Motor neuron (in vitro differentiated cells): ENCODE data around the gene OSBPL7. TPM values are rescaled to one million over a fixed set of nuclear protein-coding genes. Genes with fewer than 3 reads are reported as not detected.
A peak's percentile ranks its signal among the peaks of the same experiment; 100 is the strongest.
"Not testable (repeated sequence)": the region's sequence is repeated elsewhere in the genome, so short reads cannot be mapped to it uniquely, and the experiment has no call there.

Source experiments
- ATAC-seq, 8 experiments: fragments of 200-7000 bp; cut with Tn5 transposase; replicated peaks in 6 of 8; 2 replicates each; pipeline ENCODE4 v1.8.0; 2021; ENCODE audit warnings: mild to moderate bottlenecking in 8 of 8, moderate library complexity in 8 of 8
- H3K27ac ChIP-seq, 2 donors: fragments of 250-450 bp; sonication (Bioruptor Pico); 2 replicates each; pipeline ENCODE4 v1.9.0; 2021; ENCODE audit warnings: antibody characterized with exemption in 2 of 2, mild to moderate bottlenecking in 2 of 2, moderate library complexity in 1 of 2
- H3K4me1 ChIP-seq, 2 donors: fragments of 250-450 bp; sonication (Bioruptor Pico); replicated peaks in 1 of 2; 2 replicates each; pipeline ENCODE4 v1.6.1; 2021; ENCODE audit warnings: antibody characterized with exemption in 2 of 2, mild to moderate bottlenecking in 2 of 2, moderate library complexity in 1 of 2
- H3K4me3 ChIP-seq, 5 donors: fragments of 250-450 bp; sonication (Bioruptor Pico); 2 replicates each; pipeline ENCODE4 v1.9.0; 2021; ENCODE audit warnings: antibody characterized with exemption in 5 of 5, mild to moderate bottlenecking in 5 of 5, moderate library complexity in 4 of 5
- WGBS, 10 experiments: fragments of 450-650 bp; shearing (Covaris generic); methylation state at CpG; one replicate each; pipeline ENCODE4 v1.0.0; 2022; 5-methylcytosine and 5-hydroxymethylcytosine counted together
- in situ Hi-C, 9 experiments: fragments of 400-800 bp; cut with MboI; loops; one replicate each; pipeline ENCODE4 v1.15.0; 2021; ENCODE audit warnings: low sequenced_read_pairs in 9 of 9, low pct_unique_long_range_greater_than_20kb in 2 of 9; ENCODE audit not compliant: unreplicated experiment in 9 of 9
- total RNA-seq, 8 experiments: library from RNA; unstranded; fragments of 300-600 nt; gene quantifications; 2 replicates each; pipeline versions ENCODE4 v1.2.3 to v1.2.4, GENCODE V29; 2022

The OSBPL7 gene
- total RNA-seq, 8 experiments from 2014 or later = 2.2 to 16.6 (median 8.4) TPM

DNA sequence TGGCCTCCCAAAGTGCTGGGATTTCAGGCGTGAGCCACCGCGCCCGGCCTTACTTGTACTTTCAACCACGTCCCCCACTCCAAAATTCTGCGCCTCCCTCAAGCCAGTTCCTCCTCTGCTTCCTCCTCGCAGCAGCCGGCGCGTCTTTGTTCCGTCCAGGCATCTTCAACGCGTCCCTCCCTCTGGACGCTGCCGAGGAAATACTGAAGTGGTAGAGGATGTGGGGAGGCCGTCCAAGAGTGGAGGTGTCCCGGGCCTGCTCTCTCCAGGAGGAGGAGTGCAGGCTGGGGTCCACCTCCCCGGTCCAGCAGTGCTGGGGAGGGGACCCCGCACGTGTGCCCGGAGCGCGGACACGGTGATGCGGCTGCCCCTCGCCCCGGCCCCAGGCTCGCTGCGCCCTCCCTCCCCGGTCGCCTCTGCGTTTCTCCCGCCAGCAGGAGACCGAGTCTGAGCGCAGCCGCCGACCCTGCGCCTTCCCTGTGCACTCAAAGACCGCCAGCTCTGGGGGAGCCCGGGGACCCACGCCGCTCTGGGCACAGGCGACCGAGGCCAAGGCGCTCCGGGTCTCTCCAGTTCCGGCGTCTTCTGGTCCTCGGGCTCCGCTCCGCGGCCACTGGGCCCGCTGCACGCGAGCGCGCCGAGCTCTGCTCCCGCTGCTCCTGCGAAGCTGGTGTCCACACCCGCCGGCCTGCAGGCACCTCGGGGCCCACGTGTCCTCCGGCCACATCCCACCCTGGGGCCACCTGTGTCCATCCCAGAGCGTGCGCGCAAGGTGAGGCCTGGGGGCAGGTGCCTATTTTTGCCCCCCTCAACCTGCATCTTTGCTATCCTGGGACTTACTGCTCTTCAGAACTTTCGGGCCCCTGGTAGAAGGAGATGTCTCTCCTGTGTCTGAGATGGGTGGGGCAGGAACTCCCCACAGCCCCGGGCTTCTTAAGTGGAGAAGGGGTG is 31.7 kb downstream of the OSBPL7 start:
- H3K4me3 ChIP-seq = peak overlapping the region; percentile 22 to 42 (median 32)
- H3K27ac ChIP-seq = no peak overlapping the region
- in situ Hi-C loops = no loop called here
- H3K4me1 ChIP-seq = no peaks in the 10 kb centered on the region
- 0 to 33% (median 17%) methylated on average over 1 to 22 of the region's 70 CpGs; no CpG with 5 or more reads in 3 of the 10 experiments for WGBS, 10 experiments
- peak; percentile 96 to 100 (median 98) for ATAC-seq

DNA sequence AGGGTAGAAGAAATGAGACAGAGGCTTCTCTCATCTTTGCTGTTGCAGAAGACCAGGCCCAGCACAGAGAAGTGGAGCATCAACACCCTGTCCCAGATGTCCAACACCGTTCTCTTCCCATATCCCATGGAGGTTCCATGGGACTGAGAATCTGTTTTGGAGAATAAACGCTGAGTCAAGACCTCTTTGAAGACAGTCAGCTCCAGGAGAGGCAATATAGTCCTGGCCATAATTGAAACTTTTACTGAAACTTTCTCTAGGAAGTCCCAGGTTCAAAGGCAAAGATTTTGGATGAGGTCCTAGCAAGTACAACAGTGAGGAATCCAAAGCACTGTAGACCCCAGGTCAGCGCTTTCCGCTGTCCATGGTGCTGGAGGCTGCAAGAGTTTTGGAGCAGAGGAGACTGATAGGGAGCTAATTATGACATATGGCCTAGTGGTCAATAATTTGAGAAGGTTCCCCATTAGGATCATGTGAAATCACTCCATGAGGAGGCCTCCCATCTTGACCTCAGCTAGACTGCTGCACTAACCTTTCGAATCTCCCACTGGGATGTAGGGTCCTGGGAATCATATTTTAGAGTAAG is 36.0 kb downstream of the OSBPL7 start:
- Histone ChIP-seq H3K4me1 (no peaks in the 10 kb centered on the region), H3K4me3 (no peak overlapping the region), H3K27ac (no peak overlapping the region)
- peak in 1 of 8 experiments; percentile 36 for ATAC-seq
- in situ Hi-C loops = no loop called here
- 10 to 100% (median 28%) methylated on average over 1 to 5 of the region's 5 CpGs; no CpG with 5 or more reads in 1 of the 10 experiments for WGBS, 10 experiments

DNA sequence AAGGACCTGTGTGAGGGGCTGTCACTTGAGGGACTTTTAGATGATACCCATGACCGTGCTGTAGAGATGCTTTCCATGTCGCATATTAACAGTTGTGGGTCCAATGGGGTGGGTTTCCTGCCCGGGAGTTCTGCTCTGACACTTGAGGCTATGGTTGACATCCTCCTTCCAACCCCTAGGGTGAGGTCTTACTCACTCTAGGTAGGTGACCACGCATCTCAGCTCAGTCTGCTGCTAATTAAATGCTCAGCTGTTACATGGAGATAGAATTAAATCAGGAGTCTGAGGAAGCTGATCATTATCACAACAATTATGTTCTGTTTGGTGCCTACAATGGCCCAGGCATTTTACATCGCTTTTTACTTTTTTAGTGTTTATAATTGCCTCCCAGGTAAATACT is 40.2 kb downstream of the OSBPL7 start:
- Histone ChIP-seq H3K27ac (no peak overlapping the region), H3K4me3 (no peak overlapping the region), H3K4me1 (no peaks in the 10 kb centered on the region)
- 0 to 60% (median 48%) methylated on average over 1 to 4 of the region's 5 CpGs; no CpG with 5 or more reads in 1 of the 10 experiments for WGBS, 10 experiments
- ATAC-seq = no peak
- in situ Hi-C loops = no loop called here

DNA sequence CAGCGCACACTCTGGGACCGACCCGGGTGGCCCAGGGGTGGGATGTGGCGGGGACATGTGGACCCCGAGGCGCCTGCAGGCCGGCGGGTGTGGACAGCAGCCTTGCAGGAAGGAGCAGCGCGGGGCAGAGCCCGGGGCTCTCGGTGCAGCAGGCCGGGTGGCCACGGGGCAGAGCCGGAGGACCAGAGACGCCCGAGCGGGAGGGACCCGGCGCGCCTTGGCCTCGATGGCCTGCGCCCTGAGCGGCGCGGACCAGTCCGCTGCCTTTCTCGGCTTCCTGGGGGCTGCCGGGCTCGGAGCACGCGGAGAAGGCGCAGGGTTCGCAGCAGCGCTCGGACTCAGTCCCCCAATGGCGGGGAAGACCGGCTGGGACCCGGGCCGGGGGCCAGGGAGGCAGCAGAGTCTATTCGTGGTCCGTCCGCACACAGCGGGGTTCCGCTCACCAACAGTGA is 43.4 kb downstream of the OSBPL7 start:
- WGBS, 10 experiments = 7 to 91% (median 85%) methylated on average over 6 to 7 of the region's 45 CpGs; no CpG with 5 or more reads in 6 of the 10 experiments
- Histone ChIP-seq H3K27ac (no peak overlapping the region), H3K4me1 (no peaks in the 10 kb centered on the region), H3K4me3 (no peak overlapping the region)
- in situ Hi-C loops = no loop called here
- peak in 1 of 8 experiments; percentile 33 for ATAC-seq

DNA sequence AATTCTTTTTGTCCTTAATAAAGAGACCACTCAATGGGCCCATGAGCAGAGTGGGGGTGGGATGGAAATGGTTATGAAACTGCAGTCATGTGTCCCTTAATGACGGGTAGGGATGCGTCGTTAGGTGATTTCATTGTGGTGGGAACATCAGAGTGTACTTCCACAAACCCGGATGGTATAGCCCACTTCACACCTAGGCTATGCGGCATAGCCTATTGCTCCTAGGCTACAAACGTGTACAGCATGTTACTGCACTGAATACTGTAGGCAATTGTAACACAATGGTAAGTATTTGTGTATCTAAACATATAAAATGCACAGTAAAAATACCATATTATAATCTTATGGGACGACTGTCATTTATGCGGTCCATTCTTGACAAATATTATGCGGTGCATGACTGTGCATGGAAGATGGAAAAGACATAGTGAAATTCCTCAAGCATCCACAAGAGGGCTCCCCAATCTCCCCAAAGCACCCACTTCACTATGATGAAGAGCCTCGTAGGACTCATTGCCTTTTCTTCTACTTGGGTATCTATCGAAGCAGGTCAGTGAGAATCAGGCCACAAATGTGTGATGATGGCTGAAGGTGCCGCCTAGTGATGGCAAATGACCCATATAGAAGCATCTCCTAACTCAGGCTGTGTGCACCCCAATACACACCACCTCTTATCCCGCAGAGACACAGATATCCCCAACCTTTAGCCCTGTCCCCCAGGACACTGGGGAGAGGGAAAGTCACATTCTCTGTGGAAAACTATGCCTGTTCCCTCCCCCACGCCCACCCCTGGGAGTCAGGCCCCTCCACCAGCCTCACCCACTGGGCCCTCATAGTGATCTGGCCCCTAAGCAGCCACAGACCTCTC is 45.0 kb downstream of the OSBPL7 start:
- ATAC-seq = peak in 5 of 8 experiments; percentile 31 to 94 (median 90)
- in situ Hi-C loops = no loop called here
- WGBS, 10 experiments = 0 to 71% (median 24%) methylated on average over 1 to 11 of the region's 14 CpGs; no CpG with 5 or more reads in 1 of the 10 experiments
- Histone ChIP-seq H3K27ac (no peak overlapping the region), H3K4me1 (no peaks in the 10 kb centered on the region), H3K4me3 (no peak overlapping the region)

- Histone ChIP-seq H3K27ac (no peak overlapping the region), H3K4me3 (no peak overlapping the region), H3K4me1 (no peaks in the 10 kb centered on the region)
- in situ Hi-C loops = no loop called here
- 10 to 29% methylated on average over 1 of the region's 1 CpG; no CpG with 5 or more reads in 8 of the 10 experiments for WGBS, 10 experiments
- ATAC-seq = no peak
These were observed 46.5 kb downstream of the OSBPL7 start for GRCh38 chr17:47774987-47775580.

DNA sequence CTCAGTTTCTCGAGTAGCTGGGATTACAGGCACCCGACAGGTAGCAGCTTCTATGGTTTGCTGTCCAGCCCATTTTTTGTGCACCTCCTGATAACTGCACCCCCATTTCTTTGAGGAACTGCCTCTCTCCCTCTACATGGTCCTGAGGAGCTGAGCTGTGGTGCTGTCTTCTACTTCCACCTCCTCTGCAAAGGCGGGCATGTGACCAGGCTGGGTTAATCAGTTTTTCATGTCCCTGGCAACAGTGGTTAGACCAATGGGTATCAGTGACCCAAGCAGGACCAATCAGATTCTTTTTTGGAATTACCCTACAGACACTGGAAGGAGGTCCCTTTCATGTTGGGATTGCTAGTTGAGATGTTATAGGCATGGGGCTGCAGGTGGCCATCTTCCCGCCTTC is 47.3 kb downstream of the OSBPL7 start:
- Histone ChIP-seq H3K27ac (no peak overlapping the region), H3K4me1 (no peaks in the 10 kb centered on the region), H3K4me3 (no peak overlapping the region)
- in situ Hi-C loops = no loop called here
- WGBS, 10 experiments = 23 to 80% (median 52%) methylated on average over 1 to 4 of the region's 4 CpGs; no CpG with 5 or more reads in 5 of the 10 experiments
- ATAC-seq = no peak

DNA sequence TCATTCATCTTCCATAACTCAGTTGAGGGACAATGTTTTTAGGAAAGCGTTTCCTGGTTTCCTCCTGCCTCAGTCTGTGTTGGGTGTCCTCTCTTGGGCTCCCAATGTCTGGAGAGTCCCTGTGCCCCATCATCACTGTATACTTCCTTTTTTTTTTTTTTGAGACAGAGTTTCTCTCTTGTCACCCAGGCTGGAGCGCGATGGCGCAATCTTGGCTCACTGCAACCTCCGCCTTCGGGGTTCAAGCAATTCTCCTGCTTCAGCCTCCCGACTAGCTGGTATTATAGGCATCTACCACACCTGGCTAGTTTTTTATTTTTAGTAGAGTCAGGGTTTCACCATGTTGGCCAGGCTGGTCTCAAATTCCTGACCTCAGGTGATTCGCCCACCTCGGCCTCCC is 47.9 kb downstream of the OSBPL7 start:
- 73 to 97% (median 84%) methylated on average over 4 to 8 of the region's 9 CpGs; no CpG with 5 or more reads in 2 of the 10 experiments for WGBS, 10 experiments
- ATAC-seq, H3K4me3 ChIP-seq, H3K4me1 ChIP-seq, H3K27ac ChIP-seq, in situ Hi-C loops: not testable (repeated sequence)

DNA sequence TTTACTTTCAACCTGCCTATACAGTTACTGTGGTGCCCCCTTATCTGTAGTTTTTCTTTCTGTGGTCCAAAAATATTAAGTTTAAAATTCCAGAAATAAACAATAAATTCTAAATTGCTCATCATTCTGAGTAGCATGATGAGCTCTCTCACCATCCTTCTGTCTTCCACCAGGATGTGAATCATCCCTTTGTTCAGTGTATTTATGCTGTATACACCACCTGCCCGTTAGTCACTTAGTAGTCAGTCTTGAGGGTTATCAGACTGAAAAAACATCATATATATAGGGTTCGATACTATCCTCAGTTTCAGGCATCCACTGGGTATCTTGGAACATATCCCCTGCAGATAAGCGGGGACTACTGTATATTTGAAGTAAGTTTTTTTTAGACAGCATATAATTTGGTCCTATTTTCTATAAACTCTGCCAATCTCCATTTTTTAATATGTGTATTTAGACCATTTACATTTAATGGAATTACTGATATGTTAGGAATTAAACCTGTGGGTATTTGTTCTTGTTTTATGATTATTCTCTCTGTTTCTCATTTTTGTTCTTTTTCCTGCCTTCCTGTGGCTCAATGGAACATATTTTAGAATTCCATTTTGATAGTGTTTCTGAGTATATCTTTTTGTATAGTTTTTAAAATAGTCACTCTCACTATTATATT is 57.5 kb downstream of the OSBPL7 start:
- Histone ChIP-seq H3K4me1 (no peaks in the 10 kb centered on the region), H3K27ac (no peak overlapping the region), H3K4me3 (no peak overlapping the region)
- in situ Hi-C loops = no loop called here
- no peak for ATAC-seq
- 18 to 85% (median 60%) methylated on average over 1 to 3 of the region's 3 CpGs for WGBS, 10 experiments

- H3K27ac ChIP-seq = no peak overlapping the region
- ATAC-seq = no peak
- H3K4me1 ChIP-seq = no peaks in the 10 kb centered on the region
- H3K4me3 ChIP-seq = no peak overlapping the region
- in situ Hi-C loops = no loop called here
- WGBS, 10 experiments = 17 to 100% (median 56%) methylated on average over 1 to 2 of the region's 2 CpGs; no CpG with 5 or more reads in 4 of the 10 experiments
These were observed 58.9 kb downstream of the OSBPL7 start for GRCh38 chr17:47762728-47763127.

DNA sequence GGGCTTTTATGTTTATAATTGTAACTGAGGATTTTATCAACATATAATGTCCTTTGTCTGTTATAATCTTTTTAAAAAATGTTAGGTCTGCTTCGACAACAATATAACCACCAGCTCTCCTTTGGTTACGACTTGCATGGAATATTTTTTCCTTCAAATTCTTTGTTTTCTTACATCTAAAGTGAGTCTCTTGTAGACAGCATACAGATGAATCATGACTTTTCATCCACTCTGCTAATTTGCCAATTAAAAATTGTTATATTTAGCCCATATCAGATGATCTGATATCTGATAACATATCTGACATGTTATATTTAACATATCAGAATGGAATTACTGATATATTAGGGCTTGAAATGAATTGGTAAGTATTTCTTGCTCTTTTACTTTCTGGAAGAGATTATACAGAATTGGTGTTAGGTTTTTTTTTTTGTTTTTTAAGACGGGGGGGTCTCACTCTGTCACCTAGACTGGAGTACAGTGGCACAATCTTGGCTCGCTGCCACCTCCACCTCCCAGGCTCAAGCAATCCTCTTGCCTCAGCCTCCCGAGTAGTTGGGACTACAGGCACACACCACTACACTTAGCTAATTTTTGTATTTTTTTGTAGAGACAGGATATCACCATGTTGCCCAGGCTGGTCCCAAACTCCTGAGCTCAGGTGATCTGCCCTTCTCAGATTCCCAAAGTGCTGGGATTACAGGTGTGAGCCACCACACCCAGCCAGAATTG is 61.0 kb downstream of the OSBPL7 start:
- in situ Hi-C loops = no loop called here
- H3K4me3 ChIP-seq = no peak overlapping the region
- 0 to 63% (median 38%) methylated on average over 2 to 5 of the region's 5 CpGs; no CpG with 5 or more reads in 1 of the 10 experiments for WGBS, 10 experiments
- no peak overlapping the region for H3K27ac ChIP-seq
- H3K4me1 ChIP-seq = no peaks in the 10 kb centered on the region
- ATAC-seq = no peak
